GM20000 (cell line): ENCODE results near the gene DHRSX.
"Not testable (repeated sequence)": the region's sequence is repeated elsewhere in the genome, so short reads cannot be mapped to it uniquely, and the experiment has no call there.

Source experiments
- DNase-seq: peaks from one replicate; pipeline ENCODE4 v3.0.0; 2012; ENCODE audit warnings: low spot score
- CTCF ChIP-seq: IDR thresholded peaks from 2 replicates; pipeline ENCODE4 v1.5.1; 2012; ENCODE audit warnings: mild to moderate bottlenecking, control low read depth; ENCODE audit errors: extremely low read depth, missing control alignments

DHRSX gene

GRCh38 chrX:2478546-2479419 lies 22.0 kb downstream of the DHRSX start:
- TF ChIP-seq CTCF = no peak
- no peak for DNase-seq

GRCh38 chrX:2477313-2477712 lies 23.5 kb downstream of the DHRSX start:
- DNase-seq = not testable (repeated sequence)

- no peak for TF ChIP-seq CTCF
- DNase-seq = no peak
These were observed 25.6 kb downstream of the DHRSX start for GRCh38 chrX:2474963-2475726.

- DNase-seq = no peak
- TF ChIP-seq CTCF = no peak
These were observed 26.4 kb downstream of the DHRSX start for GRCh38 chrX:2474280-2474962.

GRCh38 chrX:2473064-2473463 lies 27.7 kb downstream of the DHRSX start:
- not testable (repeated sequence) for DNase-seq

- TF ChIP-seq CTCF = no peak
- DNase-seq = no peak
These were observed 29.1 kb downstream of the DHRSX start for GRCh38 chrX:2471641-2472040.

GRCh38 chrX:2471126-2471525 lies 29.6 kb downstream of the DHRSX start:
- not testable (repeated sequence) for DNase-seq

- DNase-seq = not testable (repeated sequence)
These were observed 30.9 kb downstream of the DHRSX start for GRCh38 chrX:2469852-2470251.

- no peak for TF ChIP-seq CTCF
- DNase-seq = no peak
These were observed 31.5 kb downstream of the DHRSX start for GRCh38 chrX:2469196-2469685.
